Measurements from ENCODE around the gene FOXB1.

GRCh38 chr15:60022379-60022741, 18.2 kb downstream of the FOXB1 start:
- TF ChIP-seq NONO (IDR thresholded peaks at IDR 0.05; ENCODE audit: low read depth in 2 of 2, low read length in 1 of 2) (no peak), ILF3 (IDR thresholded peaks at IDR 0.05; ENCODE audit: borderline replicate concordance) (no peak), GATAD2A (IDR thresholded peaks at IDR 0.05) (no peak), TAF7 (tag; IDR thresholded peaks at IDR 0.05) (no peak)
